B cell (primary cell): ENCODE measurements around the gene RNF146. TPM values are rescaled to one million over a fixed set of nuclear protein-coding genes. Genes with fewer than 3 reads are reported as not detected.

Source experiments
- ATAC-seq: fragments of 200-7000 bp; cut with Tn5 transposase; one replicate; pipeline ENCODE4 v1.10.0; 2021; ENCODE audit warnings: low read depth, mild to moderate bottlenecking, moderate number of reproducible peaks, moderate library complexity
- CTCF ChIA-PET: fragments of 350-600 bp; sonication (Branson Sonifier 250); formaldehyde crosslinking; loops from one replicate; lab custom pipeline; 2021; ENCODE audit warnings: antibody characterized with exemption, inconsistent platforms; lab: Charles Lee
- POLR2A ChIA-PET: fragments of 350-600 bp; sonication (Branson Sonifier 250); formaldehyde crosslinking; loops from one replicate; lab custom pipeline; 2021; ENCODE audit warnings: antibody characterized with exemption; lab: Charles Lee
- DNase-seq: peaks from one replicate; pipeline ENCODE4 v3.0.0; 2013
- H2AFZ ChIP-seq: 2 replicates; pipeline ENCODE4 v1.6.1; 2012; ENCODE audit warnings: mild to moderate bottlenecking, low read depth, low read length; ENCODE audit not compliant: insufficient read depth, poor library complexity, severe bottlenecking
- H3K27ac ChIP-seq, 2 donors: 1 replicate in 1 of 2; 2 replicates in 1 of 2; pipeline ENCODE4 v1.5.1; 2012 to 2013; ENCODE audit warnings: low read length in 2 of 2, mild to moderate bottlenecking in 2 of 2, moderate library complexity in 1 of 2
- H3K27me3 ChIP-seq, 4 experiments: fragments of 200-600 bp in 1 of 4; sonication (generic) in 1 of 4; replicated peaks in 1 of 4; 1 replicate in 2 of 4; 2 replicates in 2 of 4; pipeline versions ENCODE4 v1.6.1 to v1.7.0; 2013 to 2016; ENCODE audit warnings: low read length in 3 of 4, mild to moderate bottlenecking in 2 of 4, mixed read lengths in 1 of 4, moderate library complexity in 1 of 4; ENCODE audit not compliant: insufficient read depth in 4 of 4, control insufficient read depth in 3 of 4; ENCODE audit errors: control extremely low read depth in 1 of 4
- H3K36me3 ChIP-seq, 2 experiments: replicated peaks in 1 of 2; 1 replicate in 1 of 2; 2 replicates in 1 of 2; pipeline versions ENCODE4 v1.6.1 to v1.7.1; 2013; ENCODE audit warnings: low read length in 1 of 2; ENCODE audit not compliant: insufficient read depth in 2 of 2, control insufficient read depth in 1 of 2; ENCODE audit errors: control extremely low read depth in 1 of 2, extremely low read depth in 1 of 2
- H3K4me1 ChIP-seq, 2 donors: fragments of 200-600 bp in 1 of 2; sonication (generic) in 1 of 2; 1 replicate in 1 of 2; 2 replicates in 1 of 2; pipeline versions ENCODE4 v1.5.1 to v1.6.1; 2013 to 2017; ENCODE audit warnings: low read length in 2 of 2; ENCODE audit not compliant: control insufficient read depth in 2 of 2, insufficient read depth in 2 of 2
- H3K4me2 ChIP-seq: replicated peaks from 2 replicates; pipeline ENCODE3; 2012; ENCODE audit warnings: mild to moderate bottlenecking, low read depth, low read length; ENCODE audit not compliant: poor library complexity, severe bottlenecking
- H3K4me3 ChIP-seq, 5 experiments: fragments of 200-600 bp in 1 of 5; sonication (generic) in 1 of 5; 1 replicate in 3 of 5; 2 replicates in 2 of 5; pipeline versions ENCODE4 v1.5.1 to v1.7.0; 2011 to 2016; ENCODE audit warnings: low read length in 4 of 5, mild to moderate bottlenecking in 4 of 5, low read depth in 2 of 5, control low read depth in 1 of 5, moderate library complexity in 1 of 5; ENCODE audit not compliant: insufficient read depth in 1 of 5; ENCODE audit errors: control extremely low read depth in 1 of 5, extremely low read depth in 1 of 5
- H3K79me2 ChIP-seq: fragments of 200-600 bp; sonication (generic); one replicate; pipeline ENCODE4 v1.6.0; 2016; ENCODE audit warnings: low read length; ENCODE audit not compliant: control insufficient read depth, insufficient read depth
- H3K9ac ChIP-seq: fragments of 200-600 bp; sonication (generic); 2 replicates; pipeline ENCODE4 v1.6.1; 2017; ENCODE audit warnings: mild to moderate bottlenecking, low read length, moderate library complexity
- H3K9me3 ChIP-seq, 3 donors: one replicate each; pipeline versions ENCODE4 v1.6.1 to v1.7.1; 2013; ENCODE audit warnings: low read length in 2 of 3; ENCODE audit not compliant: control insufficient read depth in 2 of 3, insufficient read depth in 1 of 3; ENCODE audit errors: control extremely low read depth in 1 of 3
- H4K20me1 ChIP-seq: 2 replicates; pipeline ENCODE4 v1.6.0; 2012; ENCODE audit warnings: mild to moderate bottlenecking, low read length; ENCODE audit not compliant: insufficient read depth, control insufficient read depth, poor library complexity, severe bottlenecking
- H3K27ac Mint-ChIP-seq: one replicate; pipeline ENCODE4 v1.8.0; 2021; ENCODE audit warnings: mixed read lengths
- H3K27me3 Mint-ChIP-seq: one replicate; pipeline ENCODE4 v1.8.0; 2021; ENCODE audit warnings: mixed read lengths
- H3K4me1 Mint-ChIP-seq: one replicate; pipeline ENCODE4 v1.8.0; 2021; ENCODE audit warnings: mixed read lengths
- H3K4me3 Mint-ChIP-seq: one replicate; pipeline ENCODE4 v1.8.0; 2021; ENCODE audit warnings: mixed read lengths
- H3K9me3 Mint-ChIP-seq: one replicate; pipeline ENCODE4 v1.8.0; 2022; ENCODE audit warnings: mixed read lengths; ENCODE audit not compliant: insufficient read depth
- EZH2 ChIP-seq: IDR thresholded peaks from 2 replicates; pipeline ENCODE4 v1.6.1; 2012; ENCODE audit warnings: borderline replicate concordance, low read depth, mild to moderate bottlenecking, moderate library complexity, low read length; ENCODE audit not compliant: insufficient read depth, poor library complexity, severe bottlenecking
- WGBS: methylation state at CpG from one replicate; pipeline ENCODE4 v1.1.5; 2013; ENCODE audit warnings: missing lambda C conversion rate; ENCODE audit not compliant: insufficient coverage; 5-methylcytosine and 5-hydroxymethylcytosine counted together
- intact Hi-C: fragments of 100-400 bp; cut with micrococcal nuclease; formaldehyde crosslinking; loops from one replicate; pipeline ENCODE4 v1.10.0; 2022
- polyA plus RNA-seq: library from polyadenylated mRNA; depleted of rRNA; stranded (reverse); fragments of >200 nt; gene quantifications from 2 replicates; pipeline ENCODE4 v1.2.3, GENCODE V29; 2012
- total RNA-seq, 2 donors: library from RNA; stranded (reverse); fragments of 120-200 nt in 1 of 2; gene quantifications; 1 replicate in 1 of 2; 2 replicates in 1 of 2; pipeline versions ENCODE4 v1.2.3 to v1.2.4, GENCODE V29; 2013 to 2022
- TF ChIP-seq, protein P1 (sequence below): fragments of 200-600 bp; IDR thresholded peaks from one replicate; pipeline ENCODE4 v1.8.0; 2022; ENCODE audit warnings: antibody characterized with exemption, mild to moderate bottlenecking

Gene RNF146
- total and polyA plus RNA-seq, 2 donors (not counting 1 experiment from before 2014, with no cell fraction given): 24.9 to 58.0 TPM

GRCh38 chr6:127267646-127268625 is 1.3 kb downstream of the RNF146 start:
- Mint-ChIP-seq H3K4me1 (peaks cover 47% of the 10 kb centered on the region), H3K4me3 (peak overlapping the region; percentile 98), H3K9me3 (no peaks in the 10 kb centered on the region), H3K27ac (peak overlapping the region; percentile 95), H3K27me3 (peaks cover 4% of the 10 kb centered on the region)
- H3K4me1 ChIP-seq: peaks cover 16 to 25% of the 10 kb centered on the region in 2 donors
- ChIA-PET POLR2A (interaction anchor here (0.9 kb wide), 1 partner anchor 1477 kb away, joined by 4 read pairs; the partner anchor contains the start of gene NCOA7), CTCF (interaction anchor here (1.3 to 2.9 kb wide), 4 partner anchors 24 to 74 kb away, joined by 4 to 24 read pairs (median 10); no protein-coding TSS in a partner anchor)
- H4K20me1 ChIP-seq: peaks cover 11% of the 10 kb centered on the region
- TF ChIP-seq EZH2: no peak
- TF ChIP-seq, protein P1, sequence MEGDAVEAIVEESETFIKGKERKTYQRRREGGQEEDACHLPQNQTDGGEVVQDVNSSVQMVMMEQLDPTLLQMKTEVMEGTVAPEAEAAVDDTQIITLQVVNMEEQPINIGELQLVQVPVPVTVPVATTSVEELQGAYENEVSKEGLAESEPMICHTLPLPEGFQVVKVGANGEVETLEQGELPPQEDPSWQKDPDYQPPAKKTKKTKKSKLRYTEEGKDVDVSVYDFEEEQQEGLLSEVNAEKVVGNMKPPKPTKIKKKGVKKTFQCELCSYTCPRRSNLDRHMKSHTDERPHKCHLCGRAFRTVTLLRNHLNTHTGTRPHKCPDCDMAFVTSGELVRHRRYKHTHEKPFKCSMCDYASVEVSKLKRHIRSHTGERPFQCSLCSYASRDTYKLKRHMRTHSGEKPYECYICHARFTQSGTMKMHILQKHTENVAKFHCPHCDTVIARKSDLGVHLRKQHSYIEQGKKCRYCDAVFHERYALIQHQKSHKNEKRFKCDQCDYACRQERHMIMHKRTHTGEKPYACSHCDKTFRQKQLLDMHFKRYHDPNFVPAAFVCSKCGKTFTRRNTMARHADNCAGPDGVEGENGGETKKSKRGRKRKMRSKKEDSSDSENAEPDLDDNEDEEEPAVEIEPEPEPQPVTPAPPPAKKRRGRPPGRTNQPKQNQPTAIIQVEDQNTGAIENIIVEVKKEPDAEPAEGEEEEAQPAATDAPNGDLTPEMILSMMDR: no peak
- H3K27ac ChIP-seq: peak overlapping the region; percentile 94 to 98
- H3K79me2 ChIP-seq: peaks cover 60% of the 10 kb centered on the region
- H3K36me3 ChIP-seq: no peaks in the 10 kb centered on the region
- H3K9me3 ChIP-seq: no peaks in the 10 kb centered on the region
- H2AFZ ChIP-seq: peak overlapping the region; percentile 98
- 6% methylated on average over 2 of the region's 16 CpGs for WGBS
- intact Hi-C loops: loop anchor here (1.0 to 5.0 kb wide), 6 partner anchors 17 to 1519 kb away; partner anchors contain the start of genes ECHDC1 and HEY2
- no peak for ATAC-seq
- H3K9ac ChIP-seq: peak overlapping the region; percentile 97
- H3K27me3 ChIP-seq: no peaks in the 10 kb centered on the region
- H3K4me2 ChIP-seq: peak overlapping the region; percentile 83
- H3K4me3 ChIP-seq: peak overlapping the region; percentile 74 to 94 (median 93)
- no peak for DNase-seq
